Endothelial cell of umbilical vein (primary cell): ENCODE results near the gene EMC8. TPM values are rescaled to one million over a fixed set of nuclear protein-coding genes. Genes with fewer than 3 reads are reported as not detected.
A peak's percentile ranks its signal among the peaks of the same experiment; 100 is the strongest.

Source experiments
- BruUV-seq: library from RNA; stranded (reverse); fragments of 400-500 nt; replicated peaks from 2 replicates; lab custom pipeline; 2021; lab: Mats Ljungman, UMichigan
- CTCF ChIA-PET: fragments of 300-600, 350-600 bp; sonication (Branson Sonifier 250); formaldehyde crosslinking; loops from one replicate; lab custom pipeline; 2021; ENCODE audit warnings: antibody characterized with exemption, inconsistent platforms; lab: Charles Lee
- POLR2A ChIA-PET: fragments of 300-600, 350-600 bp; sonication (Branson Sonifier 250); formaldehyde crosslinking; loops from one replicate; lab custom pipeline; 2021; ENCODE audit warnings: antibody characterized with exemption, inconsistent platforms; lab: Charles Lee
- DNase-seq: peaks from one replicate; pipeline ENCODE4 v3.0.0-alpha.2; 2011; ENCODE audit warnings: low read depth, low spot score
- FAIRE-seq: peaks from 2 replicates; lab custom pipeline; 2011; peaks lifted over from hg19 to GRCh38; lab: Jason Lieb, UNC
- H2AFZ ChIP-seq: 2 replicates; pipeline ENCODE4 v1.6.0; 2012; ENCODE audit warnings: low read depth, low read length, control low read depth, inconsistent platforms
- H3K27ac ChIP-seq: 2 replicates; pipeline ENCODE4 v1.5.1; 2011; ENCODE audit warnings: low read depth, mild to moderate bottlenecking, control low read depth, low read length, moderate library complexity; ENCODE audit not compliant: insufficient read depth
- H3K27me3 ChIP-seq, 2 experiments: 2 replicates each; pipeline versions ENCODE4 v1.6.0 to v1.6.1; 2011; ENCODE audit warnings: low read length in 2 of 2, mixed read lengths in 1 of 2; ENCODE audit not compliant: control insufficient read depth in 2 of 2, insufficient read depth in 2 of 2
- H3K36me3 ChIP-seq, 2 experiments: 2 replicates in 1 of 2; 3 replicates in 1 of 2; pipeline ENCODE4 v1.5.1; 2011; ENCODE audit warnings: low read length in 2 of 2, mild to moderate bottlenecking in 1 of 2, moderate library complexity in 1 of 2; ENCODE audit not compliant: control insufficient read depth in 2 of 2, insufficient read depth in 2 of 2; ENCODE audit errors: extremely low read depth in 1 of 2
- H3K4me1 ChIP-seq: 3 replicates; pipeline ENCODE4 v1.5.1; 2011; ENCODE audit warnings: mild to moderate bottlenecking, low read length; ENCODE audit not compliant: control insufficient read depth, insufficient read depth; ENCODE audit errors: extremely low read depth
- H3K4me2 ChIP-seq: 2 replicates; pipeline ENCODE4 v1.6.1; 2011; ENCODE audit warnings: low read length, control low read depth, mixed read lengths; ENCODE audit not compliant: insufficient read depth
- H3K4me3 ChIP-seq, 3 experiments: fragments of 200-600 bp in 1 of 3; sonication (generic), shearing (Covaris generic) in 1 of 3; replicated peaks in 1 of 3; 2 replicates each; pipeline ENCODE4 v1.5.1; 2011 to 2016; ENCODE audit warnings: control low read depth in 3 of 3, low read length in 3 of 3, mild to moderate bottlenecking in 2 of 3, inconsistent platforms in 1 of 3, low read depth in 1 of 3, moderate library complexity in 1 of 3; ENCODE audit not compliant: insufficient read depth in 1 of 3
- H3K79me2 ChIP-seq: 2 replicates; pipeline ENCODE4 v1.6.0; 2012; ENCODE audit warnings: low read length, inconsistent platforms; ENCODE audit not compliant: control insufficient read depth, insufficient read depth
- H3K9ac ChIP-seq: replicated peaks from 2 replicates; pipeline ENCODE3; 2011; ENCODE audit warnings: low read length, control low read depth; ENCODE audit not compliant: insufficient read depth; ENCODE audit errors: extremely low read depth
- H3K9me1 ChIP-seq: replicated peaks from 3 replicates; pipeline ENCODE4 v1.6.0; 2011; ENCODE audit warnings: mild to moderate bottlenecking, low read length; ENCODE audit not compliant: control insufficient read depth, insufficient read depth; ENCODE audit errors: extremely low read depth
- H3K9me3 ChIP-seq: replicated peaks from 2 replicates; pipeline ENCODE4 v1.5.1; 2012; ENCODE audit warnings: low read length, inconsistent platforms; ENCODE audit not compliant: control insufficient read depth, insufficient read depth
- H4K20me1 ChIP-seq: replicated peaks from 2 replicates; pipeline ENCODE3; 2011; ENCODE audit warnings: mild to moderate bottlenecking, low read length; ENCODE audit not compliant: control insufficient read depth, insufficient read depth; ENCODE audit errors: extremely low read depth
- CTCF ChIP-seq, 2 donors: IDR thresholded peaks; 1 replicate in 1 of 2; 2 replicates in 1 of 2; pipeline ENCODE4 v1.5.1; 2011; ENCODE audit warnings: low read length in 2 of 2, mild to moderate bottlenecking in 2 of 2, moderate library complexity in 2 of 2, control low read depth in 1 of 2, inconsistent platforms in 1 of 2, low read depth in 1 of 2; ENCODE audit not compliant: insufficient read depth in 1 of 2; ENCODE audit errors: extremely low read depth in 1 of 2
- EZH2 ChIP-seq: IDR thresholded peaks from 2 replicates; pipeline ENCODE4 v1.6.1; 2012; ENCODE audit warnings: borderline replicate concordance, low read depth, mild to moderate bottlenecking, moderate library complexity, low read length, inconsistent platforms; ENCODE audit not compliant: severe bottlenecking
- FOS ChIP-seq: IDR thresholded peaks from 2 replicates; pipeline ENCODE4 v1.6.1; 2011; ENCODE audit warnings: mild to moderate bottlenecking, low read length, moderate library complexity, borderline replicate concordance; ENCODE audit not compliant: insufficient read depth
- GATA2 ChIP-seq: IDR thresholded peaks from 2 replicates; pipeline ENCODE4 v1.7.0; 2011; ENCODE audit warnings: low read depth, mild to moderate bottlenecking, moderate library complexity, mixed read lengths, low read length; ENCODE audit not compliant: insufficient read length, insufficient read depth
- JUN ChIP-seq: IDR thresholded peaks from 2 replicates; pipeline ENCODE4 v1.6.1; 2011; ENCODE audit warnings: borderline replicate concordance, low read depth; ENCODE audit not compliant: insufficient read length, insufficient read depth
- MAX ChIP-seq: IDR thresholded peaks from 2 replicates; pipeline ENCODE4 v1.6.1; 2011; ENCODE audit not compliant: insufficient read depth, insufficient read length
- MYC ChIP-seq: IDR thresholded peaks from one replicate; pipeline ENCODE4 v1.6.1; 2011; ENCODE audit warnings: mild to moderate bottlenecking, low read depth, low read length
- POLR2A ChIP-seq: IDR thresholded peaks from 2 replicates; pipeline ENCODE4 v1.6.1; 2012; ENCODE audit warnings: low read depth, mild to moderate bottlenecking, control low read depth, low read length
- POLR2AphosphoS5 ChIP-seq: IDR thresholded peaks from 2 replicates; pipeline ENCODE4 v1.6.1; 2012; ENCODE audit warnings: low read depth, mild to moderate bottlenecking, control low read depth, low read length, moderate library complexity; ENCODE audit not compliant: insufficient read depth
- dilution Hi-C: fragments of 300-500 bp; cut with MboI; formaldehyde crosslinking; loops from one replicate; pipeline ENCODE4 v1.15.0; 2019; ENCODE audit warnings: low sequenced_read_pairs; ENCODE audit not compliant: extremely low pct_ligation_motif_present
- intact Hi-C: fragments of 100-400 bp; cut with micrococcal nuclease; formaldehyde crosslinking; loops from one replicate; pipeline ENCODE4 v1.10.0; 2022
- polyA plus RNA-seq, 4 experiments: library from polyadenylated mRNA; depleted of rRNA in 3 of 4; stranded (reverse) in 3 of 4; unstranded in 1 of 4; fragments of >200 nt; gene quantifications; 2 replicates each; pipeline versions ENCODE4 v1.2.1 to v1.2.3, GENCODE V29; 2011 to 2012; ENCODE audit warnings: missing spikeins in 1 of 4
- total RNA-seq: library from RNA; stranded (reverse); gene quantifications from 2 replicates; pipeline ENCODE4 v1.2.3, GENCODE V29; 2021

Gene EMC8
- total and polyA plus RNA-seq, 2 donors (not counting 3 experiments of a cell fraction or from before 2014, with no cell fraction given): 51.2 to 59.6 TPM

- dilution Hi-C loops: no loop called here
- H3K4me1 ChIP-seq: peaks cover 14% of the 10 kb centered on the region
- peak overlapping the region; percentile 98 for H3K9ac ChIP-seq
- H4K20me1 ChIP-seq: peaks cover 5% of the 10 kb centered on the region
- POLR2A ChIA-PET: no interaction called here
- no TSS peak for BruUV-seq
- peaks cover 18 to 25% of the 10 kb centered on the region in 2 experiments for H3K36me3 ChIP-seq
- no peaks in the 10 kb centered on the region for H3K9me3 ChIP-seq
- H3K27ac ChIP-seq: peak overlapping the region; percentile 96
- H2AFZ ChIP-seq: no peak overlapping the region
- CTCF ChIA-PET: interaction anchor here (1.0 to 1.2 kb wide), 2 partner anchors 80 to 720 kb away, joined by 3 read pairs; no protein-coding TSS in a partner anchor
- no peak for TF ChIP-seq JUN
- no peak for TF ChIP-seq GATA2
- no peak for TF ChIP-seq MYC
- no peak for TF ChIP-seq MAX
- TF ChIP-seq CTCF (IDR thresholded peaks at IDR 0.05; ENCODE audit: extremely low read depth in 1 of 2, insufficient read depth in 1 of 2, low read depth in 1 of 2, low read length in 2 of 2): no peak
- TF ChIP-seq POLR2A: no peak
- no peak for TF ChIP-seq POLR2AphosphoS5
- TF ChIP-seq FOS: no peak
- no peak for TF ChIP-seq EZH2
- H3K9me1 ChIP-seq: no peaks in the 10 kb centered on the region
- peak overlapping the region; percentile 52 to 99 (median 85) for H3K4me3 ChIP-seq
- FAIRE-seq (peak; percentile 77), DNase-seq (no peak)
- no peaks in the 10 kb centered on the region for H3K27me3 ChIP-seq
- intact Hi-C loops: no loop called here
- H3K4me2 ChIP-seq: peak overlapping the region; percentile 83
- peaks cover 89% of the 10 kb centered on the region for H3K79me2 ChIP-seq
Observed at GRCh38 chr16:85798283-85798776, 1.0 kb downstream of the EMC8 start.
